ENCODE data around the gene ABCB8. TPM values are rescaled to one million over a fixed set of nuclear protein-coding genes. Genes with fewer than 3 reads are reported as not detected.

ABCB8 gene
- polyA plus RNA-seq, 1 of the 3 experiments (the other 2 are of a cell fraction), result 36.0 TPM

- Histone ChIP-seq H3K27me3 (ENCODE audit: insufficient read depth) (peaks cover 15% of the 10 kb centered on the region; the same call in 1 of the 2 replicates), H3K4me2 (no peak overlapping the region), H3K9me3 (no peaks in the 10 kb centered on the region), H3K9me2 (no peaks in the 10 kb centered on the region), H3K4me3 (ENCODE audit: low read depth in 2 of 2, low read length in 1 of 2) (no peak overlapping the region), H3K27ac (ENCODE audit: low read depth in 2 of 2, low read length in 1 of 2) (no peak overlapping the region), H2AFZ (ENCODE audit: low read depth) (no peak overlapping the region), H3F3A (replicated peaks; ENCODE audit: insufficient read depth) (no peaks in the 10 kb centered on the region), H3K36me3 (replicated peaks in 1 of 2; ENCODE audit: control insufficient read depth in 1 of 2, insufficient read depth in 2 of 2, low read length in 1 of 2) (no peaks in the 10 kb centered on the region), H3K4me1 (ENCODE audit: control insufficient read depth in 1 of 2, insufficient read depth in 2 of 2, low read depth in 1 of 2, low read length in 1 of 2) (peaks cover 0 to 15% of the 10 kb centered on the region in 2 experiments; a peak in 1 of 4 replicates), H3K79me2 (ENCODE audit: insufficient read depth) (no peaks in the 10 kb centered on the region), H3K9ac (no peak overlapping the region), H4K20me1 (ENCODE audit: insufficient read depth) (no peaks in the 10 kb centered on the region)
- 79% methylated on average over 7 of the region's 7 CpGs for WGBS (ENCODE audit: low lambda C conversion rate)
- POLR2A ChIA-PET, result no interaction called here
- DNase-seq, result no peak
- CTCF ChIA-PET, result interaction anchor here (0.7 to 8.3 kb wide), 17 partner anchors 8 to 572 kb away, joined by 3 to 107 read pairs (median 17); partner anchors contain the start of genes ABCB8 and NOS3
- TF ChIP-seq RXRA (IDR thresholded peaks at IDR 0.05; ENCODE audit: borderline replicate concordance, low read depth), result no peak
- TF ChIP-seq TEAD4 (IDR thresholded peaks at IDR 0.05; ENCODE audit: borderline replicate concordance, insufficient read depth), result no peak
- no peak for TF ChIP-seq FOXJ3 (CRISPR knock-in tag; IDR thresholded peaks at IDR 0.05)
- TF ChIP-seq RFX5 (IDR thresholded peaks at IDR 0.05; ENCODE audit: low read length), result no peak
- TF ChIP-seq EZH2phosphoT487 (IDR thresholded peaks at IDR 0.05; ENCODE audit: borderline replicate concordance, low read depth), result no peak
- TF ChIP-seq SMC3 (IDR thresholded peaks at IDR 0.05; ENCODE audit: low read depth, low read length), result no peak
- TF ChIP-seq USF1 (IDR thresholded peaks at IDR 0.05; ENCODE audit: borderline replicate concordance, low read depth), result no peak
- TF ChIP-seq POLR2AphosphoS5 (IDR thresholded peaks at IDR 0.05; ENCODE audit: low read depth, low read length), result no peak
- no peak for TF ChIP-seq CHD2 (IDR thresholded peaks at IDR 0.05; ENCODE audit: low read length, partially characterized antibody)
- TF ChIP-seq NFIC (IDR thresholded peaks at IDR 0.05; ENCODE audit: borderline replicate concordance), result no peak
- no peak for TF ChIP-seq RCOR1 (IDR thresholded peaks at IDR 0.05; ENCODE audit: low read length)
- TF ChIP-seq ELF1 (IDR thresholded peaks at IDR 0.05), result no peak
These were observed 8.0 kb upstream of the ABCB8 start for GRCh38 chr7:151020231-151020630.

- Histone ChIP-seq H3K4me1 (ENCODE audit: control insufficient read depth in 1 of 2, insufficient read depth in 2 of 2, low read depth in 1 of 2, low read length in 1 of 2) (peaks cover 0 to 11% of the 10 kb centered on the region in 2 experiments; a peak in 1 of 4 replicates), H3K36me3 (replicated peaks in 1 of 2; ENCODE audit: control insufficient read depth in 1 of 2, insufficient read depth in 2 of 2, low read length in 1 of 2) (no peaks in the 10 kb centered on the region), H3F3A (replicated peaks; ENCODE audit: insufficient read depth) (no peaks in the 10 kb centered on the region), H3K4me2 (no peak overlapping the region), H3K79me2 (ENCODE audit: insufficient read depth) (no peaks in the 10 kb centered on the region), H3K9ac (no peak overlapping the region), H3K9me3 (no peaks in the 10 kb centered on the region), H3K9me2 (no peaks in the 10 kb centered on the region), H3K27ac (ENCODE audit: low read depth in 2 of 2, low read length in 1 of 2) (no peak overlapping the region), H3K27me3 (ENCODE audit: insufficient read depth) (peaks cover 15% of the 10 kb centered on the region; the same call in 1 of the 2 replicates), H4K20me1 (ENCODE audit: insufficient read depth) (no peaks in the 10 kb centered on the region), H2AFZ (ENCODE audit: low read depth) (no peak overlapping the region), H3K4me3 (ENCODE audit: low read depth in 2 of 2, low read length in 1 of 2) (no peak overlapping the region)
- TF ChIP-seq POLR2AphosphoS5 (IDR thresholded peaks at IDR 0.05; ENCODE audit: low read depth, low read length) (no peak), NFIC (IDR thresholded peaks at IDR 0.05; ENCODE audit: borderline replicate concordance) (no peak), PBX3 (IDR thresholded peaks at IDR 0.05) (no peak), RFX5 (IDR thresholded peaks at IDR 0.05; ENCODE audit: low read length) (no peak), GATA2 (CRISPR knock-in tag; IDR thresholded peaks at IDR 0.05) (no peak), NRF1 (IDR thresholded peaks at IDR 0.05; ENCODE audit: low read depth, low read length) (no peak), JUND (IDR thresholded peaks at IDR 0.05) (no peak), CHD2 (IDR thresholded peaks at IDR 0.05; ENCODE audit: low read length, partially characterized antibody) (no peak), FOSL2 (IDR thresholded peaks at IDR 0.05; ENCODE audit: borderline replicate concordance, low read depth) (no peak), SMC3 (IDR thresholded peaks at IDR 0.05; ENCODE audit: low read depth, low read length) (no peak)
- CTCF ChIA-PET, result interaction anchor here (1.0 to 8.3 kb wide), 6 partner anchors 10 to 244 kb away, joined by 3 to 107 read pairs (median 7); no protein-coding TSS in a partner anchor
- no peak for DNase-seq
- WGBS (ENCODE audit: low lambda C conversion rate), result 74% methylated on average over 10 of the region's 10 CpGs
- POLR2A ChIA-PET, result interaction anchor here (0.6 kb wide), 1 partner anchor 12 kb away, joined by 3 read pairs; no protein-coding TSS in a partner anchor
These were observed 5.0 kb upstream of the ABCB8 start for GRCh38 chr7:151023232-151023631.

All from SK-N-SH (cell line).